Kidney glomerular epithelial cell (primary cell): Measurements from ENCODE around the gene TSNAXIP1.
A peak's percentile ranks its signal among the peaks of the same experiment; 100 is the strongest.

Experiments used
- DNase-seq: peaks from one replicate; lab custom pipeline; 2025; lab: John Stamatoyannopoulos, UW

The TSNAXIP1 gene, protein sequence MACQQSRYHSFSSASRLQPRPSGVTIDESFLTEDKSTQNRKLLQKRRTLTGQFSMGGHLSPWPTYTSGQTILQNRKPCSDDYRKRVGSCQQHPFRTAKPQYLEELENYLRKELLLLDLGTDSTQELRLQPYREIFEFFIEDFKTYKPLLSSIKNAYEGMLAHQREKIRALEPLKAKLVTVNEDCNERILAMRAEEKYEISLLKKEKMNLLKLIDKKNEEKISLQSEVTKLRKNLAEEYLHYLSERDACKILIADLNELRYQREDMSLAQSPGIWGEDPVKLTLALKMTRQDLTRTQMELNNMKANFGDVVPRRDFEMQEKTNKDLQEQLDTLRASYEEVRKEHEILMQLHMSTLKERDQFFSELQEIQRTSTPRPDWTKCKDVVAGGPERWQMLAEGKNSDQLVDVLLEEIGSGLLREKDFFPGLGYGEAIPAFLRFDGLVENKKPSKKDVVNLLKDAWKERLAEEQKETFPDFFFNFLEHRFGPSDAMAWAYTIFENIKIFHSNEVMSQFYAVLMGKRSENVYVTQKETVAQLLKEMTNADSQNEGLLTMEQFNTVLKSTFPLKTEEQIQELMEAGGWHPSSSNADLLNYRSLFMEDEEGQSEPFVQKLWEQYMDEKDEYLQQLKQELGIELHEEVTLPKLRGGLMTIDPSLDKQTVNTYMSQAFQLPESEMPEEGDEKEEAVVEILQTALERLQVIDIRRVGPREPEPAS

DNA sequence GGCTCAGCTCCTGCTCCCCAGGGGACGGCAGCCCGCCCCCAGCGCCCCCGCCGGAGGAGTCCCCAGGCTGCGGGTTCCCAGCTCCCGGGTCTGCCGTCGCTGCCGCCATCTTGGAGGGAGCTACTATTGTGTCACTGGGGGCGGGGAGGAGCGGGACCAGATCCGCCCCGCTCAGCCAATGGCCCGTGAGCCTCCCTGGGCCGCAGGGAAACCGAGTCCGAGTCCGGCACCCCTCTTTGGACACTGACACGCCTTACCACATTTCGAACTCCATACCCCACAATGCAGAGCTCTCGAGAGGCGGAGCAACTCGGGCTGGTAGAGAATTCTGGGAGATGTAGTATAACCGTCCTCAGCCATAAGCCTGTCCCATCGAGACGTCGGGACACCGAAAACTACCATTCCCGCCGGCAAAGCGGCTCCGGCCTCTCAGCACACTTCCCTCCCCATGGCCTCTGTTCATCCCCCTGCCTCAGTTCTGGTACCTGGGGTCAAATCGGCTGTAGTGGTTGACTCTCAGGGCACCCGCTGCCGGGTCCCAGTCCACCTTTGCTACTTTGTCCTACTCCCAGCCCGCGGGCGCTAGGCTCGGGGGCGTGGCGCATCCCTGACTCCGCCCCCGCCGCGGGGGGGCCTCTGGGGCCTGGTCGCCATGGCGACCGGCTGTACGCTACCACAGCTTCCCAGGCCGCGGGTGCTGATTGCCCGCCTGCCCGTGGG is at the start of gene TSNAXIP1, which contains the start of gene RANBP10:
Gene TSNAXIP1 (plus strand): TSS at position 462 of the 720 bp plus-strand sequence. CDS start 261 bp downstream, outside the sequence.
Gene RANBP10 (minus strand): TSS at position 133 of the 720 bp plus-strand sequence. CDS start 24 bp downstream, at position 109.
- DNase-seq, result peak; percentile 100

DNA sequence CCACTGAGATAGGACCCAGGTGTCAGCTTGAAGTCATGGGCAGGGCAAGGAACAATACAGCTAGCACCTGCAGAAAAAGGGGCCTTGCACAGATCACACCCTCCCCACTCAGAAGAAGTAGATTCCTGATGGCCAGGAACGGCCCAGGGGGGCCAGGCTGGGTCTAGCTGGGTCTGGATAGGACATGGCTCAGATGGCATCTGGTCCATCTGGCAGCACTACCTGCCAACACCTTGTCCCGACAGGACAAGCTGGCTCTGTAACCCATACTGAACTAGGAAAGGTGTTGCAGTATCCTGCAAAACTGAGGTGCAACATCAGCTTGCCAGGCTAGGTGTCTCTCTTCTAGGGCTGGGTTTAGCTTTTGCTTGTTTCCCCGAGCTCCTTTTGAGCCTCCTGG is 48.7 kb upstream of the TSNAXIP1 start:
- DNase-seq, result no peak

DNA sequence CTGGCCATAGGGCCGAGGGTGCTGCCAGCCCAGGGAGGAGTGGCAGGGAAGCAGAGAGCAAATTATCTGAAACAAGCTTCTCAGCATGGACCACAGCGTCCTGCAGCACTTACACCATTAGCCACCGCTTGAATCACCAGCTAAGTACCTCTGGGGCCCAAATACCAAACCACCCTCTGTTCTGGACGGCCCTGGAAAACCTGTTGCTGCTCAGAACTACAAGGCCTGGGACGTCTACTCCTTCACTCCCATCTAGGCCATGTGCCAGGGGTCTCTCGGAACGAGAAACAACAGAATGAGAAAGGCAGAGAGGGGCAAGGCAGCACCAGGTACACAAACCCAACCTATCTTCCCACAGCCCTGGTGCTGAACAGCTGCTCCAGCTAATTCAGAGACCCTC is 47.7 kb upstream of the TSNAXIP1 start:
- DNase-seq, result no peak

DNA sequence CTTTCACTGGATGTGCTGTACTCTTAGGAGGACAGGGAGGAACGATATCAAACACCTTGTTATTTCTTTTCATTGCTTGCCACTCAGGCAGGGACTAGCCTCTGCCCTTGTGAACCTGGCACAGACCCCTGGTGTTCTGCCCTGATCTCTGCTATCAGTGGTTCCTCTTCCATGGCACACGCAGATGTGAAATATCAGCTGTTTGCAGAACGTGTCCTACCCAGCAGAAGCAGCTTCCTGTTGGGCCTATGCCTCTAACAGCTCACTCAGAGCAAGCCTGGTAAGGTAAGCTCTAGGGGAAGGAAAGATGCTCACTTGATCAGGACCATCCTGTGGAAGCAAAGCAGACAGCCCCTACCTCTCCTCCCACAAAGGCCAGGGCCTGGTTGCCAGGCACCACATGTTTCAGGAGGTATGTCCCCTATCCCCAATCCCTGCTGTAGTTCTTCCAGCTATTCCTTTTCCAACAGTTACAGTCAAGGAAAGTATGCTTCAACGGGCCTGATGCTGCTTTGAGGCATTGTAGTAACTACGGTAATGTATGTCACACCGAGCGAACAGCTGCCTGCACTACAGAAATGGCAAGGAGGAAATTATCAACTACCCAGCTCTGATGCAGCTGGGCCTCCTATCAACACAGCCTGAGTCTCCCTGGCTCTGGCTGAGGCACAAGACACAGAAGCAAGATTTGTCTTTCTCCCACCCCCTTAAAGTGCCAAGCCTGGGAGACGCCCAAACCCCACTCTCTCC is 46.3 kb upstream of the TSNAXIP1 start:
- no peak for DNase-seq

DNA sequence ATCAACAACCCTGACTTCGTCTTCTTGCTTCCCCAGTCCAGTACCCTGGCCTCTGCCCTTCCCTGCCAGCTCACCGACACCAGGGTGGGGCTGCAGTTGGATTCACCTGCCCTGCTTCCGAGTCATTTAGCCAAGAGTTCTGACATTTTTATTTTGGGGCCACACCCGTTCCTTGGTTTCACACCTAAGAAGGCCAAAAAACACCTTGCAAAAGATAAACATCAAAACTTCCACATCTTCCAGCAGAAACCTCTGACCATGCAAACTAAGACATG is 45.8 kb upstream of the TSNAXIP1 start:
- no peak for DNase-seq

DNA sequence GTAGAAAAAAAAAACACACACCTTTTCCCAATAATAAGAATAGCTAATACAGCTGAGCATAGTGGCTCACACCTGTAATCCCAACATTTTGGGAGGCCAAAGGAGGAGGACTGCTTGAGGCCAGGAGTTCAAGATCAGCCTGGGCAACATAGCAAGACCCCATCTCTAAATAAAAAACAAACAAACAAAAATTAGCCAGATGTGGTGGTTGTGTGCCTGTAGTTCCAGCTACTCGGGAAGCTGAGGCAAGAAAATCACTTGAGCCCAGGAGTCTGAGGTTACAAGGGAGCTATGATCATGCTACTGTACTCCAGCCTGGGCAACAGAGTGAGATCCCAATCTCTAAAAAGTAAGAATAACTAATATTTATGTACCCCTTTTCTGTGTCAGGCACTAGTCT is 44.8 kb upstream of the TSNAXIP1 start:
- no peak for DNase-seq

DNA sequence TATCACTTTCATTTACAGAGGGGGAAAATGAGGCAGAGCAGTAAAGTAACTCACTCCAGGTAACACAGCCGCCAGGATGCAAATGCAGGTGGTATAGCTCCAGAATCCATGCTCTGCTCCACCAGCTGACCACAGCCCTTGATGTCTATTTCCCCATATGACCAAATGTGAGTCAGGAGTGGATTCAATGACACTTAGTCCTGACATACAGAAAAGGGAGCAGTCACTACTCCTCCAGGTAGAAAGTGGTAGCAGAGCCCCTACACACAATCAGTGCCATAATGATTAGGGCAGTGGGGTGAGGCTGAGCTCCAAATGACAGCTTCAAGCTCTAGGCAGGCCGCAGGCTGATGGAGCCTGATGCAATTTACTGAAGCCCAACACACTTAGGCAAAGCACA is 44.3 kb upstream of the TSNAXIP1 start:
- DNase-seq, result no peak

DNA sequence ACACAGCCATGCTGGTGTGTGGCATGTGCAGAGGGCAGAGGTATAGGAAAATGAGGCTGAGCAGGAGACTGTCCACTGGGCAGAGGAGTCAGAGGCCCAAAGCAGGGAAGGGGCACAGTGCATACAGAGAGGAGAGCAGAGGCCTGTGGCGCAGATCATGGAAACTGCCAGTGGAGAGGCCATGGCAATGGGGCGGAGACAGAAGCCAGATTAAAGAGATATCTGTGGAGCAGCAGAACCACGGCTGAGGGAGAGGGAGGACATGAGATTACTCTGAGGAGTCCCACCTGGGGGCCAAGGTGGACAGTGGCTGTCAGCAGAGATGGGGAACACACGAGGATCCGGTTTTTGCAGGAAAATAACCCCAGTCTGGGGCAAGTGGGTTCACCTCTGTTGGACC is 43.6 kb upstream of the TSNAXIP1 start:
- DNase-seq, result no peak

DNA sequence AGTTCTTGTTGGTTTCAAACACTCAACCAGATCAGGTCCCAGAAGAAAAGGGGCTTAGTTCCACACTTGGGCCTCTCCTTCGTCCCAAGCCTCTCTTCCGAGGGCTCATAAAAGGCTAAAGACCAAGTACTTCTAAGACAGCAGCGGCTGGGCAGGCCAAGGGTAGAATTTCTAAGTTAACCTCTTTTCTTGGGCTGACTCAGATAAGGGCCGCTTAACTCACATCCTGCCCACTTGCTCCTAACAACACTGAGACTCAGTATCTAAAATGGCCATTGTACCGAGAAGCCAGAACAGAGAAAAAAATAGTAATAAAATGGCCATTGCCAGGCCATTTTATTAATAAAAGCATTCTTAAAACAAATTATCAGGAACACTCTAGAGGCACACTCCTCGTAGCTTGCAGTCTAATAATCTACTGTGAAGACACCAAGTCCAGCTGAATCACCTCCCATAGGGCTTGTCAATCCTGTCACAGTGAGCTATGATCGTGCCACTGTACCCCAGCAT is 42.5 kb upstream of the TSNAXIP1 start:
- DNase-seq, result no peak

DNA sequence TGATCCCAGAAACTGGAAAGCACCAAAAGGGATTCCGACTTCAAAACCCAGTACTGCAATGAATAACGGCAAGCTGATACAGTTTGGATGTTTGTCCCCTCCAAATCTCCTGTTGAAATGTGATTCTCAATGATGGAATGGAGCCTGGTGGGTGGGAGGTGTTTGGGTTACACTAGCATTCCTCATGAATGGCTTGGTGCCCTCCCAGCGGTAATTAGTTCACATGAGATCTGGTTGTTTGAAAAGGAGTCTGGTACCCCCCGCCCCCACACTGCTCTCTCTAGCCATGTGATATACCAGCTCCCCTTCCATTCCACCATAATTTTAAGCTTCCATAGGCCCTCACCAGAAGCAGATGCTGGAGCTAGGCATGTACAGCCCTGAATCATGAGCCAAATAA is 40.4 kb upstream of the TSNAXIP1 start:
- DNase-seq, result no peak

DNA sequence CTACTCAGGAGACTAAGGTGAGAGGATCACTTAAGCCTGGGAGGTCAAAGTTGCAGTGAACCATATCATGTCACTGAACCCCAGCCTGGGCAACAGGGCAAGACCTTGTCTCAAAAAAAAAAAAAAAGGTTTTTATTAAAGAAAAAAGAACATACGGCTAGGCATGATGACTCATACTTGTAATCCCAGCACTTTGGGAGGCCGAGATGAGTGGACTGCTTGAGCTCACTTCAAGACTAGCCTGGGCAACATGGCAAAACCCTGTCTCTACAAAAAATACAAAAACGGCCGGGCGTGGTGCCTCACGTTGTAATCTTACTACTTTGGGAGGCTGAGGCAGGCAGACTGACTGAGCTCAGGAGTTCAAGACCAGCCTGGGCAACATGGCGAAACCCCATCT is 38.7 kb upstream of the TSNAXIP1 start:
- DNase-seq, result no peak

DNA sequence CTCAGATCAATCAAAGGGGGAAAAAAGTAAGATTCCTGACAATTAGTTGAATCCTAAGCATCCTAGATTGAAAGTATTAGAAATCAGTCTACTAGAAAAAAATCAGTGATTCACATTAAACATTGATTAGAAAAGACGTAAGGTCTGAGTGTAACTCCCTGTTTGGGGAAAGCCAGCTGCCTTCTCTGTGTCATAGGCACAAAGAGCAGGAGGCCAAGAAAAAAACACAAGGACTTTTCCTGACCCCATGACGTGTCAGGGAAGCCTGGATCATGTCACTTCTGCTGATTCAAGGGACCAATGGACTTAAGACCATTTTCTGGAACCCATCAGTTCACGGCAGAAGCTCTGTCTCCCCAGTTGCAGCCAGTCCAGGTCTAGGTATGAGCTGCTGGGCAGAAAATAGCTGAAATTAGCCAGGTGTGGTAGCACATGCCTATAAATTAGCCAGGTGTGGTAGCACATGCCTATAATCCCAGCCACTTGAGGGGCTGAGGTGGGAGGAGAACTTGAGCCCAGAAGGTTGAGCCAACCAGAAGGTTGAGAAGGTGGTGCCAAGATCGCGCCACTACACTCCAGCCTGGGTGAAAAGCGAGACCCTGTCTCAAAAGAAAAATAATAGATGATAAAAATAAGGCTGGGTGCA is 36.2 kb upstream of the TSNAXIP1 start:
- no peak for DNase-seq

DNA sequence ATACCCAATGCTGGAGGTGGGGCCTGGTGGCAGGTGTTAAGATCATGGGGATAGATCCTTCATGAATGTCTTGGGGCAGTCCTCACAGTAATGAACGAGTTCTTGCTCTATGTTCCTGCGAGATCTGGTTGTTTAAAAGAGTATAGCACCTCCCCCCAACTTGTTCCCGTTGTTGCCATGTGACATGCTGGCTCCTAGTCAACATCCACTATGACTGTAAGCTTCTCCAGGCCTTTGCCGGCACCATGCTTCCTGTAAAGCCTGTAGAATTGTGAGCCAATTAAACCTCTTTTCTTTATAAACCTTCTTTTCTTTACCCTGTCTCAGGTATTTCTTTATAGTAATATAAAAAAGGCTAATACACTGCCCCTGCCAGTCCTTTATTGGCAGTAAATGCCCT is 33.6 kb upstream of the TSNAXIP1 start:
- no peak for DNase-seq

DNA sequence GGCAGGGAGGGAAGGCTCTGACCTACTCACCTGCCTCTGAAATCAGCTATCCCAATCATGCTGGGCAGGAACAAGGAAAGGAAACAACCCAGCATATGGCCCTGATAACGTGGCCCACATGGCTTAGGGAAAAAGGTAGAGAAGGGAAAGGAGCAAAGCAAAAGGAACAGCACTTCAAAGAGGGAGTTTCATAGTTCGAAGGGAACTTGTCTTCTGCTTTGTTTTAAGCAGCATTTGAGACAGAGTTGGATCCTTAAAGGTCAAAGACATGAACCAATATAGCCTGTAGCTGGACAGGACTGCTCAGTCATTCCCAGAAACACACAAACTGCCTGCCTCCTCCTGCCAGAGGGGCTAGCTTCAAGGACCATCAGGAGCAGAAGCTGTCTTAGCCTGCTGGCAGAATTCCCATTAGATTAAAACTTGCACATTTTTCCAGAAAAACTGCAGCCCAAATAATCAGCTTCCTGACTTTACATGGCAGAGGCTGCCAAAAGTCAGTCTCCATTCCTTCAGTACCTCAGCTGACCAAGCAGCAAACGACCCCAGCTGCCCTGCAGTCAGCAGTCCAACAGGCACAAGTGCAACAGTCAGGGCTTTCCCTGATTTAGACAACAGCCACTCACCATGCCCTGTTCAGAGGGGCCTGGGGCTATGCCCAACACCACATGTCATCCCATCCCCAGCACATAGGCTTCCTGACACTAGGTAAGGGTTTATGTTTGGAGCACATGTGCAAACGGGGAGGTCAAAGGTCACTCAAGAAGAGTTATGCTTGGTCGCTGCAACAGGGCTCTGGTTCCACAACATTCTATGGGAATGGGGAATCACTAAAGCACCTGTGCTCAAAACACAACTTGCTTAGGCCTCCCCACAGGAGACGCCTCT is 32.9 kb upstream of the TSNAXIP1 start:
- no peak for DNase-seq

DNA sequence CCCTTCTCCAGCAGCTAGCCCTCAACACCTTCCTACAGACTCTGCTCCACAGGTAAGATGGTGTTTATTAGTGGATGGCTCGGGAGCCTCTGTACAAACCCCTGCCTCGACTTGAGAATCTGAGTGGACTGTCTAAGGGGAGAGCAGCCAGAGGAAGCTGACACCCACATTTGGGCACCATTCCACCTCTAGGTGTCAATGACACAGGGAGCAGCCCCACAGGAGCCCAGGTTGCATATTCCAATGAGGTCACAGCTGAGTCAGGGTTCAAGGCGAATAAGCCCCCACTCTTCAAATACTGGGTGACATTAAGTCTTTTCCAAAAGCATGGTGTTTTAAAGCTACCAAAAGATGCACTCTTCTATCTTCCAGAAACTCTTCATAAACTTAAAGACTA is 32.2 kb upstream of the TSNAXIP1 start:
- no peak for DNase-seq

DNA sequence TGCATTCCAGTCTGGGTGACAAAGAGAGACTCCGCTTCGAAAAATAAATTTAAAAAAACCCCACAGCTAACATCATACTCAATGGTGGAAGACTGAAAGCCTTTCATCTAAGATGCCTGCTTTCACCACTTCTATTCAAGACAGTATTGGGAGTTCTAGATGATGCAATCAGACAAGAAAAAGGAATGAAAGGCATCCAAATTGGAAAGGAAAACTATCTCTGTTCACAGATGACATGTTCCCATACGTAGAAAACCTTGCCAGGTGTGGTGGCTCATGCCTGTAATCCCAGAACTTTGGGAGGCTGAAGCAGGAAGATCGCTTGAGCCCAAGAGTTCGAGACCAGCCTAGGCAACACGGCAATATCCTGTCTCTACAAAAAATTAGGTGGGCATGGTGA is 31.4 kb upstream of the TSNAXIP1 start:
- no peak for DNase-seq

DNA sequence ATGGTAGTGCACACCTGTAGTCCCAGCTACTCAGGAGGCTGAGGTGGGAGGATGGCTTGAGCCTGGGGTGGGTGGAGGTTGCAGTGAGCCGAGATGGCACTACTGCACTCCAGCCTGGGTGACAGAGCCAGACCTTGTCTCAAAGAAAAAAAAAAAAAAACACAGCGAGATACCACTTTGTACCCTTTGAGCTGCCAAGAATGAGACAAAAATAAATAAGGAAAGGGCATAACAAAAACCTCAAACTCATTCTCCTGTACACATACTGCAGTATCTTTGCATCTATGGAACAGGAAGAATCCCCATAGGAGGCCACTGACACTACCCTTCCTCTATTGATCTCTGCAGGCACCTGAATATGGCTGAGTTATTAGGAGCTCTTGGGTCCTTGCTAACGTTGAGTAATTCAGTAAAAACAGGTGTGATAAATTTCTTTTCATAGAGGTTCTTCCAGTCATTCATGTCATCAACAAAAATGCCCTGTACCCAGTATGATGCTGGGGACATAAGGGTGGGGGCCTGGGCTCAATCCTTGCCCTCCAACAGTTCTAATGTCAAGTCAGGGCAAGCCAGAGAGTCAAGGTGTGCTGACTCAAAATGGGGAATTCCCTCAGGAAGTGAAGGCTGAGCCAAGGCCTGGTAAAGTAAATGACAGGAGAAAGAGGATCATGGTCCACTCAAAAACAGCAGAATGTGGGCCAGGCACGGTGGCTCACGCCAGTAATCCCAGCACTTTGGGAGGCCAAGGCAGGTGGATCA is 27.3 kb upstream of the TSNAXIP1 start:
- no peak for DNase-seq

DNA sequence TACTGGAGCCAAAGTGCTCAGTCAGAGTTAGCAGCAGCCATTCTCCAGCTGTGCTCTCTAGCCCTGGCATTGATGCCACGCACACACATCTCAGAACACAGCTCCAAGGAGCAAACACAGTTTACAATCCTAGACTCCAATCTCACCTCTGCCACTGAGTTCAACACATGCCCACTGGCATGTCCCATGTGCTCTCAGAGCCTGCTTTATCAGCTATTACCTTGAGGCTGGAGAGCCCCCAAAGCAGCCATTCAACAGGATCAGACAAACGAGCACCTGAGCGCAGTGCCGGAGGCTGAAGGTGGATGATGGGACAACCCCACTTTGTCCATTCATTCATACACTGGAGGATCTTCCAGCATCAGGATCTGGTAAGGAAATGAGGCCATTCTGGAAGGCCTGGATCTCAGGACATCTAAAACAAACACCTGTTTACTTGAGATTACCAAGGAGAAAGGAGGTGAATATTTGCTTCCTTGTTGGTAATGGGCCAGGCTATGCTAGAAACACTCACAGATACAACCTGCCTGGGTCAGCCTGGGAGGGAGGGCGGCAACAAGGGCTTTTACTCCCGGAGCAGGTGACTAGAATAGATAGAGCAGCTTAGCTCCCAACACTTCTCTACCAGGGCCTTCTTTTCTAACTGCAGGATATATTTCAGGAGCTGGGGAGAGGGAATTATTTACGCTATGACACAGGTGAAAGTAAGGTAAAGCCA is 25.7 kb upstream of the TSNAXIP1 start:
- DNase-seq, result no peak

DNA sequence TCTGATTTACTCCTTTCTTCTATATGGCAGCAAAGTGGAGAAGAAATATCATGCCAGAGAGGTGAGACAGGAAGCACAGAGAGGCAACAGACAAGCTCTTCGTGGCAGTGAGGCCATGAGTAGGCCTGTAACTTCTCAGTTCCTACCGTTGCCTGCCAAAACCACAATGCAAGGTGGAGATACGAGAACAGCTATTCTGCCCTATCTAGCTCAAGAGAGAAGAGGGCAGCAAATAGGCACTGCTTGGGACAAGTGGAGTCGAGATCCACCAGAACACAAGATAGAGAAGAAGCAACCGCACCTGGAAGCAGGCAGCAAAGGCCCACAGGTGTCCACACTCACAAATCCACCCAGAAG is 25.1 kb upstream of the TSNAXIP1 start:
- DNase-seq, result no peak
